Posterior cingulate gyrus (tissue), 11 donors: ENCODE data around the gene SLC4A7.
"Not testable (repeated sequence)": the region's sequence is repeated elsewhere in the genome, so short reads cannot be mapped to it uniquely, and the experiment has no call there.

Experiments used
- DNase-seq, 10 donors: peaks; one replicate each; pipeline versions ENCODE4 v3.0.0 to v3.0.0-alpha.2; 2020 to 2021; ENCODE audit warnings: mixed read lengths in 3 of 10
- intact Hi-C: fragments of 100-400 bp; cut with DNase I; formaldehyde crosslinking; loops from one replicate; pipeline ENCODE4 v1.15.1; 2023

The SLC4A7 gene

GRCh38 chr3:27484015-27484844 lies at the start of gene SLC4A7:
Gene SLC4A7, minus strand, starts transcription at chr3:27484384. Its CDS starts 258 bp downstream, at chr3:27484126.
- intact Hi-C loops = loop anchor here (10.0 kb wide), 1 partner anchor 201 kb away; no protein-coding TSS in a partner anchor
- peak; percentile 96 to 100 (median 98) for DNase-seq

- intact Hi-C loops = no loop called here
- no peak for DNase-seq
Observed at GRCh38 chr3:27533261-27533607, 49.0 kb upstream of the SLC4A7 start.

- no peak for DNase-seq
- intact Hi-C loops = no loop called here
Observed at GRCh38 chr3:27532426-27533260, 48.5 kb upstream of the SLC4A7 start.

- DNase-seq, intact Hi-C loops: not testable (repeated sequence)
Observed at GRCh38 chr3:27531193-27531751, 47.1 kb upstream of the SLC4A7 start.

GRCh38 chr3:27528791-27529190 lies 44.6 kb upstream of the SLC4A7 start:
- DNase-seq = no peak
- intact Hi-C loops = no loop called here

GRCh38 chr3:27526614-27527315 lies 42.6 kb upstream of the SLC4A7 start:
- DNase-seq = no peak
- intact Hi-C loops = no loop called here

GRCh38 chr3:27521872-27522265 lies 37.7 kb upstream of the SLC4A7 start:
- intact Hi-C loops = no loop called here
- no peak for DNase-seq

GRCh38 chr3:27521179-27521871 lies 37.1 kb upstream of the SLC4A7 start:
- no peak for DNase-seq
- intact Hi-C loops = no loop called here

GRCh38 chr3:27511724-27512422 lies 27.7 kb upstream of the SLC4A7 start:
- intact Hi-C loops = no loop called here
- DNase-seq = no peak

- DNase-seq = no peak
- intact Hi-C loops = no loop called here
Observed at GRCh38 chr3:27509376-27509775, 25.2 kb upstream of the SLC4A7 start.

- DNase-seq = no peak
- intact Hi-C loops = no loop called here
Observed at GRCh38 chr3:27508424-27508823, 24.2 kb upstream of the SLC4A7 start.

- no peak for DNase-seq
- intact Hi-C loops = no loop called here
Observed at GRCh38 chr3:27507515-27508266, 23.5 kb upstream of the SLC4A7 start.

- no peak for DNase-seq
- intact Hi-C loops = no loop called here
Observed at GRCh38 chr3:27507111-27507510, 22.9 kb upstream of the SLC4A7 start.

GRCh38 chr3:27504749-27505148 lies 20.6 kb upstream of the SLC4A7 start:
- intact Hi-C loops = no loop called here
- no peak for DNase-seq

- no peak for DNase-seq
- intact Hi-C loops = no loop called here
Observed at GRCh38 chr3:27503526-27503925, 19.3 kb upstream of the SLC4A7 start.

- intact Hi-C loops = no loop called here
- DNase-seq = no peak
Observed at GRCh38 chr3:27501759-27502158, 17.6 kb upstream of the SLC4A7 start.

- intact Hi-C loops = no loop called here
- DNase-seq = no peak
Observed at GRCh38 chr3:27500986-27501385, 16.8 kb upstream of the SLC4A7 start.

- no peak for DNase-seq
- intact Hi-C loops = no loop called here
Observed at GRCh38 chr3:27500035-27500434, 15.9 kb upstream of the SLC4A7 start.

- no peak for DNase-seq
- intact Hi-C loops = no loop called here
Observed at GRCh38 chr3:27494784-27495183, 10.6 kb upstream of the SLC4A7 start.
